NCI-H748 (cell line): Measurements from ENCODE around the gene ATP1B3.
"Not testable (repeated sequence)": the region's sequence is repeated elsewhere in the genome, so short reads cannot be mapped to it uniquely, and the experiment has no call there.

Experiments
- DNase-seq: peaks from one replicate; lab custom pipeline; 2025; ENCODE audit not compliant: unreplicated experiment; lab: John Stamatoyannopoulos, UW

ATP1B3 gene

DNA sequence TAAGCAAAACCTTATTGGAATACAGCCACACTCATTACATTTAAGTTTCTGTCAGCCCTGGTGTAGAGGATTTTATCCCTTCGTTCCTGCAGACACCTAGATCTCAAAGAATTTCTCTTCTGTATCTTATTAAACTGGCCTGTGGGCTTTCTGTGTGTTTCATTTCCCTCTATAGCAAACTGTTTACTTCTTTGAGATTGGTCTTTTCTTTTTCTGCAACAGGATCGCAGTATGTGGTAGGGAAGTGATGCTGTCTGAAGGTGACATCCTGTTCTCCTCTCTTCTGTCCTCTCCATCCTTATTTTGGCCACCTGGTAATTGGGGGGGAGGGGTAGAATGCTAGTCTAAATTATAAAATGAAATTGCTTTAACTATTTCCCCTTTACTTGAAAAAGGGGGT lies 25.5 kb downstream of the ATP1B3 start:
- DNase-seq: no peak

DNA sequence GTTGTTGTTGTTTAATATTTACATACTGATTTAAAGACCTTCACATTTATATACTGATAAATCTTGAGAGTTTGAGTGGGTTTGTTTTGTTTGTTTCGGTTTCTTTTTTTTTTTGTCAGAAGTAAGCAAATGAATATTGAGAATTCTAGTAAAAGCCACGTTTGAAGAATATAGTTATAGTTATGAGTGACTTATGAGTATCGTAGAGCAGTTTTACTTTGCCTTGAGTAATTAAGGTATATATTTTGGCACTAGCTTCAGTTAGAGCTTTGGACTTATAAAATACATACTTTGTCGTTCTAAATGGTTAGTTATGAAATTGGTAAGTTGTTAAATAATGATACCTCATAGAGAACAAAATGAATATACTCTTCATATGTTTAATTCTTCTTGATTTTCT lies 27.8 kb downstream of the ATP1B3 start:
- DNase-seq: no peak

DNA sequence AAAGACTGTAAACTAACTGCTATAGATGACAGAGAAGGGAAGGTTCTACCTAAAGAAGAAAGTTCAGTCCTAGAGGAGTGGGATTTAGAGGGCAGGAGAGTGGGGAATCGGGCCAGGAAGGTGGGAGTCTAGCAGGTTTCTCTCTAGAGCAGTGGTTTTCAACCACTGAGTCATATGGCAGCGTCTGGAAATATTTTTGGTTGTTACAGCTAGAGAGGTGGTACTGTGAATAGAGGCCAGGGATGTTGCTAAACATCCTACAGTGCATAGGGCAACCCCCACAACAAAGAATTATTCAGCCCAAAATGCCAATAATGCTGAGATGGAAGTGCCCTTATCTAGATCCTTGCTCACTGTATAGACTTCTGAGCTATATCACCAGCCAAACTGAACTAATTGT lies 28.7 kb downstream of the ATP1B3 start:
- DNase-seq: no peak

DNA sequence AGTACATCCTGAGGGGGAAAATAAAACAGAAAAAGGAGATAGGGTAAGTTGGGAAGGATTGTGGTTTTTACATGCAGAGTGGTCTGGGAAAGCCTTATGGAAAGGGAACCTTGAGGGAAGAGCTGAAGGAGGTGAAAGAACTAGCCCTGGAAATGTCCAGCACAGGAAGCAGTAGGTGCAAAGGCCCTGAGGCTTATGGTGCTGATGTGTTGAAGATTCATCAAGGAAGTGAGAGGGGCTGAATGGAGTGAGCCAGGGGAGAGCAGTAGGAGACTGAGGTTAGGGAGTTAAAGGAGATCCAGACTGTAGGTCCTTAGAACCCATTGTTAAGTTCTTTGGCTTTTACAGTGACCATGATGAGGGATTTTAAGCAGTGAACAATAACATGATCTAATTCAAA lies 33.0 kb downstream of the ATP1B3 start:
- no peak for DNase-seq

DNA sequence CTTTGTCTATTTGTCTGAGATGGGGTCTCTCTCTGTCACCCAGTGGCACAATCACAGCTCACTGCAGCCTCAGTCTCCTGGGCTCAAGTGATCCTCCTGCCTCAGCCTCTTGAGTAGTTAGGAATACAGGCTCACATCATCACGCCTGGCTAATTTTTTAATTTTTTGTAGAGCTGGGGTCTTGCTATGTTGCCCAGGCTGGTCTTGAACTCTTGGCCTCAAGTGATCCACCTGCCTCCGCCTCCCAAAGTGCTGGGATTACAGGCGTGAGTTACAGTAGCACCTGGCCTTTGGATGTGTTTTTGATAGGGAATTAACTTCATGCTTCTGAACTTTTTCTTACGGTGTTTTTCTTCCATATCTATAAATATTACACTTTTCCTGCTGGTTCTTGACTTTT lies 33.5 kb downstream of the ATP1B3 start:
- DNase-seq: not testable (repeated sequence)

DNA sequence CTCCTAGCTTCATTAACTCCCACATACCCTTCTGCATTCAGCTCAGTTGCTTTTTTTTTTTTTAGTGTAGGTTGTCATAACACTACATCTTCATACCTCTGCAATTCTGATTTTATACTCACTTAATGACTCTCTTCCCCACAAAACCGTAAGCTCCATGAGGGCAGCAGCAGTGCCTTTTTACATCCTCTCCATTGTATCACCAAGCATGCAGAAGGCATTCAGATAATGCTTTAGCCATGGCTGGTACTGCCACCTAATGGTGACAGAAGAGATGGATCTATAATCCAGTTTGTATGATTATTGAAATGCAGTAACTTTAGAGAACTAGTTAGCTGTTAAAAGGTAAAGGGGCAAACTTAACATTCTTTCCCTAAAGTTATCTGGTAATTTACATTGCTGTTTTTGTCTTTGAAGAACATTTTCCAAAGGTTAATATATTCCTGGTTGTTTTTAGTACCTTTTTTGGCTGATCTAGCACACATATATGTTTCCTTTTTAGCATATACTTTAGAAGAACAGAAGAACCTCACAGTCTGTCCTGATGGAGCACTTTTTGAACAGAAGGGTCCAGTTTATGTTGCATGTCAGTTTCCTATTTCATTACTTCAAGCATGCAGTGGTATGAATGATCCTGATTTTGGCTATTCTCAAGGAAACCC lies 36.8 kb downstream of the ATP1B3 start:
- peak; percentile 55 for DNase-seq

DNA sequence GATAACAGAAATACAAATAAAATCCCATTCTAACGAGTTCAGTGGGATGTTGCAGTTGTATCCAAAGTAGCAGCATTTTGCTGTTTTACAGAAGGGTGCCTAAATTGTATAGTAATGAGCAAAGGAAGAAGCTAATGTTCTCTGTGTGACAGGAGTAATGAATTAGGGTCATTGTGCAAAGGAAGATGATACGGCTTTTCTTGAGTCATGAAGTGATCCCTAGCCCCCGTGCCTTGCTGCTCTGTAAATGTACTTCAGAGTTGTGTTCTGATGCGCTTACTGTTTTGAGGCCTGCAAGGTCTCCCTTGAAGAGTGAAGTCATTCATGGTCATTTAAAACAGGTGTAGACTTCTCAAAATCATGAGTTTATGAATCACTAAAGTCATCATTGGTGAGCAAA lies 37.9 kb downstream of the ATP1B3 start:
- no peak for DNase-seq

DNA sequence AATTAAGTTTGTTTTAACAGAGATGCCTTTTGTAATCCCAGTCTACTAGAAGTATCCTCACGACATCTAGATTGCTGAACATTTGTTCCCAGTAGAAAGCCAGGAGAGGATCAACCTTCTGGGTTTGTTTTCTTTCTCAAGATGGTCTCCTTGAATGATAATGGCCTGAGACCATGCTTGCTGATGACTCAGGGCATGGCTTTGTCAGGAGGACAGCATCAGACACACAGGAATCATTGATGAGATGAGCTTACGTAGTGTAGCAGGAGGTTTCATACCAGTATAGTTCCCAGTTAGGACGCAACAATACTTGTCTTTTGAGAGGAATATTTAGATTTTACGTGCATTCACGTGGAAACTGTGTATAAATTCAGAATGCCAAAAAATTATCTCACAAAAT lies 38.6 kb downstream of the ATP1B3 start:
- DNase-seq: no peak

DNA sequence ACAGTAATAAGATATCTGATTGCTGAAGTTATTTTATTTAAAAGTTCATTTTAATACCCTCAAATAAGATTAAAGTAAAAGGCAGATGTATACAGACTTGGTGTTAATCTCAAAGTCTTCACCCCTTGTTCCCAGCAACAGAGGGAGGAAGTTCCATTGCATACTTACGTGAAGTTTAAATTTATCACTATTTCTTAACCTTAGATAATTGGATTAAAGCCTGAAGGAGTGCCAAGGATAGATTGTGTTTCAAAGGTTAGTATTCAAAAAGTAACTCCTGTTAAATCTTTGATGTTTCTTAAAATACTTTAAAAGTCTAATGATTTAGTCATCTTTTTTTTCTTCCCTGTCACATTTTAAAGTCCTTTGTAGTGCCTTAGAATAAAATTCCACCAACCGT lies 39.3 kb downstream of the ATP1B3 start:
- DNase-seq: no peak

DNA sequence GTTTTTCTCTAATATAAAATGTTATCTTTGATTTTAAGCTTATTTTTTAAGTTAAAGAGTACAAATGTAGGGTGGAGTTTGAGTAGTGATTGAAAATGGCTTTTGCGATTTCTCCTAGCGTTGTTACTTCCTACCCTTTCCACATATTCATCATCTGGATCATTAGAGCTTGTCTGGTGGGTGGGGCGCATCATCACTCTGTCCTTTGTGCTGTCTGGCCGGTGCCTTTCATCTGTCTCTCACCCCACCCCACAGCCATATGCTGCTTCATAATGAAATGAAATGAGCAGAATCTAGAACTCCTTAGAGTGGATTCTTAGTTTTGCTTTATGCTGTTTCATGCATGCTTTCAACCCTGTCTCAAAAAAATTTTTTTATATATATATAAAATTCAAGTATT lies 44.3 kb downstream of the ATP1B3 start:
- no peak for DNase-seq

DNA sequence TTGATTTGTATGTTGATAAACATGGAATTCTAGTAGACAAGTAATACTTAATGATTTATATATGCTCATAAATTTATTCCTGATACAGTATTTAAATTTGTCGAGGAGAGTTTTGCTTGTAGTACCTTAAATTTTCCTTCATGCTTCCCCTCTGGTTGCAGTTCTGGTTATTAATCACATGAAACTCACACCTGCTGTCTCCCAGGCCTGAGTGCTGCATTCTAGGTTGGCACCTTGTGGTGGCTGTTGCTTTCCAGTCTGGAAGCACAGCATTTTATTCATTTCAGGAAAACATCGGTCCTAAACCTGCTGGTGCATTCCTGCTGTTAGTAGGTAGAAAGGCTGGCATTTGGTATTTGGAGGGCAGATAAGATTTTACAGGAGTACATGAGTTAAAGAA lies 44.9 kb downstream of the ATP1B3 start:
- DNase-seq: no peak

DNA sequence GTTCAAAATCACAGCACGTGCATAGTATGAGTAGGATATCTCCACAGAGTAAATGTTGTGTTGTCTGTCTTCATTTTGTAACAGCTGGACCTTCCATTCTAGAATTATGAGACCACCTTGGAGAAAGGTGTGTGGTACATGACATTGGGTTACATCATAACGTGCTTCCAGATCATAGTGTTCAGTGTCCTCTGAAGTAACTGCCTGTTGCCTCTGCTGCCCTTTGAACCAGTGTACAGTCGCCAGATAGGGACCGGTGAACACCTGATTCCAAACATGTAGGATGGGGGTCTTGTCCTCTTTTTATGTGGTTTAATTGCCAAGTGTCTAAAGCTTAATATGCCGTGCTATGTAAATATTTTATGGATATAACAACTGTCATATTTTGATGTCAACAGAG lies 49.2 kb downstream of the ATP1B3 start:
- not testable (repeated sequence) for DNase-seq

DNA sequence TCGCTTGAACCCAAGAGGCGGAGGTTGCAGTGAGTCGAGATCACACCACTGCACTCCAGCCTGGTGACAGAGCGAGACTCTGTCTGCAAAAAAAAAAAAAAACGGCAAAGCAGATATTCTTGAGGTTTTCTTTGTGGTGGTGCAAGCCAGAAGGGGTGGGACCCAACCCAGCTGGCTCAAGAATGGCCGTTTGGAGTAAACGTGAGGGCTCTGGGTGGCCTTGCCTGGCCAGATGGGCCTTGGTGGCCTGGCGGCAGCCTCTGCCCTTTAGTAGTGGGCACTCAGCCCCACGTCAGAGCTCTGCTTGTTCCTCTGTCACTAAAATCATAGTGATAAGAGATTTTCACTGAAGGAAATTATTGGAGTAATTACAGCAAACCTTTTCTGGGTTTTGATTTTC lies 50.5 kb downstream of the ATP1B3 start:
- no peak for DNase-seq

DNA sequence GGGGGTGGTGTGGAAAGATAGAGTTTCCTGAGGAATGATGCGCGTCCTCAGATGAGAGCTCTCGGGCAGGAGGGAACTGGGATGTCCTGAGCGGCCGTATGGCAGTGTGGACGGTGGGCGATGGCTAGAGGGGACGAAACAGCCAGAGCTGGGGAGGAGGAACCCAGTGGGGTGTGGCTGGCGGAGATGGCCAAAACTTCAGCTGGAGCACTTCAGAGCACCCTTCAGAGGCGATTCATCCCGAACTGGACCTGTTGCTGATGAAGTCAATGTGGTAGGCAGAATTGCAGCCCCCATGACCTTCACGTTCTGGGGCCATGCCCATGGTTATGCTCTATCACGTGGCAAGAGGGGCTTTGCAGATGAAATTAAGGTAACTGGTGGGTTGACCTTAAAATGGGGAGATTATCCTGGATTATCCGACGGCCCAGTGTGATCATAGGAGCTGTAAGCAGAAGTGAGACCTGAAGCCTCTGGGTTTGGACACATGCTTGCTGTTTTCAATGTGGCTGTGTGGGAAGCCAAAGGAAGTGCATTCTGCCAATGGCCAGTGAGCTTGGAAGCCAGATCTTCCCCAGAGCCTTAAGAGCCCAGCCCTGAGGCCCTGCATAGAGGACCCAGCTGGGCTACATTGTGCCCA lies 52.3 kb downstream of the ATP1B3 start:
- no peak for DNase-seq

DNA sequence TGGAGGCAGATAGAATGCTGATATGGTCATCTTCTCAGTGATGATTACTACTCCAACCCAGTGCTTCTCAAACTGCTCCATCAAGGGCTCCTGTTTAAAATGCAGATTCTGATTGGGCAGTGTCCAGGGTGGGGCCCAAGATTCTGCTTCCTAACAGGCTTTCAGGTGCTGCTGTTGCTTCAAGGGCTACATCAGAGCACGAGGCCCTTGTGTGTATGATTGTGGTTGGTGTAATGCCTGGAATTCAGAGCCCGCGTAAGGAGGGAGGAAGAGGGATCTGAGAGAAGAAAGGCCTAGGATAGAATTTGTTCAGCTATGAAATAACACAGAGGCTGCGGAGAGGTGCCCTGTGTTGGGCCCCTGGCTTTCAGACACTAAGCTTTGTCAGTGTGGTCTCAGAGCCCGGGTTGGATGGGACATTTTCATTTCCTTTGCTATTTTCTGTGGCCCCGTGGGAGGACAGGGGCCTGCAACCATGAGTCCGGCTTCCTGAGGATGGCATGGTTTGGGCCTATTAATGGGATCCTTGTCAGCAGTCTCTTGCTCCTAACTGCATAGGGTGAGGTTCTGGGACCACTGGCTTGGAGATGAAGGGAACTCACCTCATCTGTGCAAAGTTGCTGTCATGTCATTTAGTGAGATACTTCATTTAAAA lies 53.0 kb downstream of the ATP1B3 start:
- no peak for DNase-seq

DNA sequence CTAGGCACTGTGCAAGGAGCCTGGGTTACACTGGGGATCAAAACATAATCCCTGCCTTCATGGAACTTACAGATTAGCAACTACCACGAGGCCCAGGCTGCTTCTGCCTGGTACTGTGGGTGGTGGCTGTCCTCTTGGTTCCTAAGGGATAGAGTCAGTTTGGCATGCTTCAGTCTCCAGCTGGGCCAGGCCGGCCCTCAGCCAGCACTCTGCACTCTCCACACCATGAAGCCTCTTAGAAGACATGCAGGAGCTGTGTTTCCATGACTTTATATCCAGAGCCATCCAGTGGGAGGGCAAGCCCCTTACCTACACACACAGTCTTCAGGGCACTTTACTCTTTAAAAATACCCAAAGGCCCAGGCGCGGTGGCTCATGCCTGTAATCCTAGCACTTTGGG lies 54.4 kb downstream of the ATP1B3 start:
- DNase-seq: no peak

DNA sequence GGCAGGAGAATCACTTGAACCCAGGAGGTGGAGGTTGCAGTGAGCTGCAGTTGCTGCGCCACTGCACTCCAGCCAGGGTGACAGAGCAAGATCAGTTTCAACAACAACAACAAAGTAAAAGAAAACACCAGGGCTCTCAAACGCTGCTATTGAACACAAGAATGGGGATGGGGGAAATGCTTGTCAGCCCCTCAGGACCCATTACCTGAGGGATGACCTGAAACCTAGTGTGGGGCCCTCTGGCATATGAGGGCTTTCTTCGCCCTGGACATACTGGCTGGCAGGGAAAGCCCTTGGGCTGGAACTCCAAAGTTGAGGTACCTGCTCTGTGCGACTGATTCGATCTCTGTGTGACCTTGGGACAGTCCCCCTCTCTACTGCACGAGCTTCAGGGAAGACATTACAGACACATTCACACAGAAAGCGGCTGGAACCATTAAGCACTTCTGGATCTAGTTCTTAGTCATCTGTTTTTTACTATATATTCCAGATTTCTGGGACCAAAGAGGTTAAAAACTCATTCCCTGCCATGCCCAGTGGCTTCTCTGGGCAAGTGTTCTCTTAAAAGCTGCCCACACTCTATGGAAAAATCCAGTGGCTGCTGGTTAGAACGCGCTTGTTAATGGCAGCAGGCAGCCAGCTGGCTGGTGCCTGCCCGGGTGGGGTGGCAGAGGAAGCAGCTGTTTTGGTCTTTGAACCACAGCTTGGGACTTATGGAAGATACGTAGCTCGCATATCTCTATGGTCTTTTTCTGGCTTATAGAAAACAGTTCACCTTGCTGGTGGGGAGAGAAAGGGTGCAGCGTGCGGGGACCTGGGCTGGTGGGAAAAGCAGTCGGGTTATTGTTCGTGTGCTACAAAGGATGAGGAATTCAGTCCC lies 57.2 kb downstream of the ATP1B3 start:
- DNase-seq: no peak

DNA sequence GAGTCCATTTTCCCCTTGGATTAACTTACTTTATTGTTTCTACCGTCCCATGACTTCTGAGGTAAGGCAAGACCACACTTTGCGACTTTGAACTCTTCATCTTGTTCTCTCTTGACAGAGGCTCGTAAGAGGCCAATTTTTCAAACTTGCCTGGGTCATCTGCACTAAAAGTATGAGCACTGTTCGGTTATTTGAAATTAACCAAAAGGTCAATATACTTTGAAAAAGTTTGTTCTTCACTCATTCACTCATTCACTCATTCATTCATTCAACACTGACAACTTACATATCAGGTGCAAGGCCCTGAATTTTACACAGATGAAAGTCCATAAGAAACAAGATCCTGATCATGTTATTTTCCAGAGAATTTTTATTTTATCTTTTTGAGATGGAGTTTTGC lies 57.9 kb downstream of the ATP1B3 start:
- DNase-seq: no peak

DNA sequence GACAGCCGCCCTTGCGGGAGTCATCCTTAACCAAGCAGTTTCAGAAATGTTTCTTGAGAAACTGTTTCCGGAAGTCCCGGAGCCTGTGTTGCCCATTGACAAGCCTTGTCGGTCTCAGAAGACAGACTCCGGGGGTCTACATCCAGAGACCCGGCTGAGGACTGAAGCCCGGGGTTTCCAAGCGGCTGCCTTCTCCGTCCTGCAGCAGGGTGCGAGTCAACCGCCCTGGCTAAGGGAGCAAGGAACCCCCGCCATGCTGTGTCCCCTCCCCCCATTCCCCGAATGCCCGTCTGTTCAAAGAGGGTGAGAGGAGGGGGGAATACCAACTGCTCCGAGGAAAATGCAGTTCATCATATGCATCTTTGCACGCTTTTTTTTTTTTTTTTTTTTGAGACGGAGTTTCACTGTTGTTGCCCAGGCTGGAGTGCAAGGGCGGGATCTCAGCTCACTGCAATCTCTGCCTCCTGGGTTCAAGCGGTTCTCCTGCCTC lies 61.6 kb downstream of the ATP1B3 start:
- no peak for DNase-seq

DNA sequence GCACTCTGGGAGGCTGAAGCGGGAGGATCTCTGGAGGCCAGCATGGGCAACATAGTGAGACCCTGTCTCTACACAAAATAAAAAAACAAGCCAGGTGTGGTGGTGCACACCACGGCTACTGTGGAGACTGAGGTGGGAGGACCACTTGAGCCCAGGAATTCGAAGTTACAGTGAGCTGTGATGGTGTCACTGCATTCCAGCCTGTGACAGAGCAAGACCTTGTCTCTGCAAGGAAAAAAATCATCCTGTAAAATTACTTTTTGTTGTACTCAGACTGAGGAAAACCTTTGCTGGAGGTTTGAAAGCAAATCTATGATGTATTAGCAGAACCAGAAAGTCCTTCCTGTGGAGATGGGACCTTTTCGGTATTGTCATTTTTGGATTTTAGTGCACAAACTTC lies 63.3 kb downstream of the ATP1B3 start:
- no peak for DNase-seq

DNA sequence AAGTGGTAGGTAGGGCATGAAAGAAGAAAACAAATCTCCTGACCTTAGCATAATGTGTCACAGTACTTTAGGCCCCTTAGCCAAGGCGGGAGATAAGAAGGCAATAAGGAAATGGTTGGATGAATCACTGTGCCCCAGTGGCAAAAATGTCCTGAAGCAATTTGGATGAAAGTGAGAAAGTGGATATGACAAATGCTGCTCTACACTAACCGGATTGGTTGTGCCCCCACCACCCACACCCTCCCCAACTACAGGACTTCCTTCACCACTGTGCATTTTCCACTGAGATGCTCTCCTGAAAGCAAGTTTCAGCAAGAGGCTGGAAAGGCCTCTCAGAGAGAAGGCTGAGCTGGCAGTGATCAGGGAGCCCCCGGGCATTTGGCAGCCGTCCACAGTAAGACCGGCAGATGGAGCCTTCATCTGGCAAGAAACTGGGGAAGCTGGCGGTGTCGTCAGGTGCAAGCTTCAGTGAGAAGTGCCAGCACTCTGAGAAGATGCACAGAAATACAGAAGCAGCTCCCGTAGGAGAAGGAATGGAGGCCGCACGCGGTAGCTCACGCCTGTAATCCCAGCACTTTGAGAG lies 63.8 kb downstream of the ATP1B3 start:
- DNase-seq: no peak
